GM23248 (cell line): ENCODE data around the gene COQ7.

Experiments
- EZH2 ChIP-seq: fragments of 200-600 bp; sonication (generic); IDR thresholded peaks from 2 replicates; pipeline ENCODE4 v1.6.1; 2018; ENCODE audit warnings: antibody characterized with exemption, mild to moderate bottlenecking; ENCODE audit not compliant: insufficient read depth, poor library complexity, severe bottlenecking
- EZH2phosphoT487 ChIP-seq: fragments of 200-600 bp; sonication (generic); IDR thresholded peaks from 2 replicates; pipeline ENCODE4 v1.6.1; 2018; ENCODE audit warnings: antibody characterized with exemption, moderate library complexity, mild to moderate bottlenecking, low read depth; ENCODE audit not compliant: insufficient read depth

DNA sequence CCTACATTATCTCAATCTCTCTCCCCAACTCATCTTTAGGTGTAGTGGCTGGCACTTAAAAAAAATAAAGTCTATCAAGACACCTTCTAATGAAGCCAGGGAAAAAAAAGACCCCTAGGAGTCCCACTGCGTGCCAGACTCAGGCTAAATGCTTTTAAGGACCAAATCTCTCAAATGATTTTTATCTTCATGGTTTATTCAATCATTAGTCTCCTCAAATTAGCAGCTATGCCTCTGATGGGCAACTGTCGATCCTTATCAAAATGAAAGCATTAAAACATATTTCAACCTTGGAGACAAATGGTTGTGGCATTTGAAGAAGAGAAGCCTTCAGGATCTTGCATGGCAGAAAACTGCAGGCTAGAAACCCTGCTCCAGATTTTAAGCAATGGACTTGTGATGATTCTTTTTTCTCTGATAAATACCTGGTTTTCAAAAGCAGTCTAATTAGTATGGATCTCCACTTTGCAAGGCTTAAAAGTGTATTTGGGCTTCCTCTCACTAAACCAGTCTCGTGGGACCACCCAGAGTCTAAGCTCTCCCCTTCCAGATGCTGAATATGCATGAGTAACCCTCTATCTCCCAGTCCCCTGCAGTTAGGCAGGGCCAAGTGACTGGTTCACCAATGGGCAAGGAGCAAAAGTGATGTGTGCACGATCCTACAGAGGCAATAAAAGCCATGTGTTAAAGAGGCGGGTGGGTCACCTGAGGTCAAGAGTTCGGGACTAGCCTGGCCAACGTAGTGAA, 61.2 kb downstream of the COQ7 start:
- TF ChIP-seq EZH2phosphoT487, result no peak
- no peak for TF ChIP-seq EZH2
